ENCODE results near the gene TNRC6C.
A peak's percentile ranks its signal among the peaks of the same experiment; 100 is the strongest.

The TNRC6C gene

GRCh38 chr17:78142119-78142861, 183.8 kb downstream of the TNRC6C start:
- peak; percentile 98 for DNase-seq

- DNase-seq: no peak
These were observed 185.0 kb downstream of the TNRC6C start for GRCh38 chr17:78143214-78144146.

- no peak for DNase-seq
These were observed 185.7 kb downstream of the TNRC6C start for GRCh38 chr17:78144147-78144719.

GRCh38 chr17:78144736-78145641, 186.5 kb downstream of the TNRC6C start:
- no peak for DNase-seq

- DNase-seq: no peak
These were observed 188.0 kb downstream of the TNRC6C start for GRCh38 chr17:78146471-78146869.

- DNase-seq: no peak
These were observed 188.4 kb downstream of the TNRC6C start for GRCh38 chr17:78146881-78147280.

- DNase-seq: no peak
These were observed 189.0 kb downstream of the TNRC6C start for GRCh38 chr17:78147315-78147998.

- DNase-seq: no peak
These were observed 189.9 kb downstream of the TNRC6C start for GRCh38 chr17:78148286-78149016.

GRCh38 chr17:78151514-78152008, 193.1 kb downstream of the TNRC6C start:
- peak; percentile 93 for DNase-seq

- DNase-seq: peak; percentile 50
These were observed 196.7 kb downstream of the TNRC6C start for GRCh38 chr17:78154903-78155811.

All from islet precursor cell (in vitro differentiated cells).